GM19240 (cell line): ENCODE results near the gene DIP2C.
"Not testable (repeated sequence)": the region's sequence is repeated elsewhere in the genome, so short reads cannot be mapped to it uniquely, and the experiment has no call there.

Experiments used
- DNase-seq: peaks from one replicate; pipeline ENCODE4 v3.0.0; 2011; ENCODE audit warnings: low spot score; ENCODE audit not compliant: insufficient read length

DIP2C gene

DNA sequence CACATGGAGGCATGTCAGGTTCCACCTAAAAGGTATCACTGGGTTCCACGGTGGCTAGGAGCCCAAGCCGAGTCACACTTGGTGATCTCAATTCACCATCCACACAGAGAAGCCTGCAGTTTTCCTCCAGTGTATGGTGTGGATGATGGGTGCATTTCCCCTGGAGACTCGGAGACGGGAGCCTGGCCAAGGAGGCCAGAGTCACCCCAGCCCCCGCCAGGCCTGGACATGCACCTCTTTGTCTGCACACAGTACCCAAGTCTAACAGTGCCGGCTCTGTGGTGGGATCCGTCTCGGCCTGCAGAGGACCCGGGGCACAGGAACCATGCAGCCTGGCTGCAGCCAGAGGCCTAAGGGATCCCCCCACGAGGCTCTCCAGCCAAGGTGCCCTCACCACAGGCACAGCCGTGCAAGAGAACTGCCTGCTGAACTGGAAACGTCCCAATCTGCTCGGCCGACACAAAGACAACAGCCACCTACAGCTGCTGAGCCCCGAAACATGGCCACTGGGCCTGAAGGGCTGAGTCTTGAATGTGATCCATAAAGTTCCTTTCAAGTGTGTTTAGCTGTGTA lies 75.2 kb downstream of the DIP2C start:
- no peak for DNase-seq

DNA sequence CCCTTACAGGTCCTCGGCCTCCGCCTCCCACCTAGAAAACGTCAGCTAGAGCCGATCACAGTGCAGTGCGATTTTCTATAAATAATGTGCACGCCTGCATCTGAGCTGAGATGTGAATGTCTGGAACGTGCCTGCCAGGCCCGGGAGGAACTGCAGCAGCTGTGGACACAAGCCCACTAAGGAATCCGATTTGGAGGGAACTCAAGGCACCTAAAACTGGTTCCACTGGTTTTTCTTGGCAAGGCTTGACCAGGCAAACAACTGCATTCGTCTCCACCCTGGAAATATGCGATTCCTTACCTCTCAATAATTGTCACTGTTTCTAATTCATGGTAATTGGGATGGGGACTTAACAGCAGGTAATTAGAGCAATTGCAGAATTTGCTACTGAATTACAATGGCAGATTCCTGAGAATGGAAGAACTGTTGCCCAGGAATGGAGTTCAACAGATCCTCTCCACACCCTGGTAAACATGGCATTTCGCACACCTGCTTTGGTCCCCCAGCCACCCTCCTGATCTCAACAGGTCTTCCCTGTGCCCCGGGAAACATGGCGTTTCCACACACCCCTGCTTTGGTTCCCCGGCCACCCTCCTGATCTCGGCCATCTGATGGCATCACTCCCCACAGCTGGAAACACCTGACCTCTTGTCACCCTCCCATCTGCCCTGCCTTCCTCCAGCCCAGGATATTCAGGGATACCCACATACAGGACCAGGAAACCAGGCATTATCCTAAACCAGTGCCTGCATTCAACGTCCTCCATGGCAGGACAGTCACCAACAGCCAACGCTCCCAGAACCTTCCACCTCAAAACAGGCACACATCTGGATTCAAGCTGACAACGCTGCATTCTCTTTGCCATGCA lies 76.0 kb downstream of the DIP2C start:
- no peak for DNase-seq

GRCh38 chr10:612696-613095 lies 76.8 kb downstream of the DIP2C start:
- no peak for DNase-seq

- not testable (repeated sequence) for DNase-seq
These were observed 78.7 kb downstream of the DIP2C start for GRCh38 chr10:610642-611305.

DNA sequence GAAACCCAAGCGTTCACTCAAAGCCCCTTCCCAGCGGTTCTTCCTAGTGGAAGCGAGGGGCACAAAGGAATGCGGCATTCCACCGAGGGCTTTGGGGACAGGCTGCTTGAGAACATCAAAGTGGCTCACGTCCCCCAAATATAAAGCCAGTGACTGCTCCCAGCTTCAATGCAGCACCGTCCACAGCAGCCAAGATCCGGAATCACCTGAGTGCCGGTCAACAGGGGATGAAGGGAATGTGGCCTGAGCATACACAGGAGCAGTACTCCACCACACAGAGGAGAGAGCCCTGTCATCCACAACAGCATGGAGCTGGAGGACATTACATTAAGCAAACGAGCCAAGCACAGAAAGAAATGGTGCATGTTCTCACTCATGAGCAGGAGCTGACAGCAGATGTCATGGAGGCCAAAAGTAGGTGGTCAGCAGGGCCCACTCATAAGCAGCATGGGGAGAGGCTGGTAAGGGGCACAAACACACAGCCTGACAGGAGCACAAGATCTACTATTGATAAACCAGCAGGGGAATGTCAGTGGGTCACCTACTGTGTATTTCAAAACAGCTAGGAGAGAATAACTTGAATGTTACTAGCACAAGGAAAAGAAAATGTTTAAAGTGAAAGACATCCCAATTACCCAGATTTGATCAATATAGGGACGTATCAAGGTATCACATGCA lies 79.5 kb downstream of the DIP2C start:
- DNase-seq = no peak

GRCh38 chr10:609262-609658 lies 80.2 kb downstream of the DIP2C start:
- DNase-seq = no peak

DNA sequence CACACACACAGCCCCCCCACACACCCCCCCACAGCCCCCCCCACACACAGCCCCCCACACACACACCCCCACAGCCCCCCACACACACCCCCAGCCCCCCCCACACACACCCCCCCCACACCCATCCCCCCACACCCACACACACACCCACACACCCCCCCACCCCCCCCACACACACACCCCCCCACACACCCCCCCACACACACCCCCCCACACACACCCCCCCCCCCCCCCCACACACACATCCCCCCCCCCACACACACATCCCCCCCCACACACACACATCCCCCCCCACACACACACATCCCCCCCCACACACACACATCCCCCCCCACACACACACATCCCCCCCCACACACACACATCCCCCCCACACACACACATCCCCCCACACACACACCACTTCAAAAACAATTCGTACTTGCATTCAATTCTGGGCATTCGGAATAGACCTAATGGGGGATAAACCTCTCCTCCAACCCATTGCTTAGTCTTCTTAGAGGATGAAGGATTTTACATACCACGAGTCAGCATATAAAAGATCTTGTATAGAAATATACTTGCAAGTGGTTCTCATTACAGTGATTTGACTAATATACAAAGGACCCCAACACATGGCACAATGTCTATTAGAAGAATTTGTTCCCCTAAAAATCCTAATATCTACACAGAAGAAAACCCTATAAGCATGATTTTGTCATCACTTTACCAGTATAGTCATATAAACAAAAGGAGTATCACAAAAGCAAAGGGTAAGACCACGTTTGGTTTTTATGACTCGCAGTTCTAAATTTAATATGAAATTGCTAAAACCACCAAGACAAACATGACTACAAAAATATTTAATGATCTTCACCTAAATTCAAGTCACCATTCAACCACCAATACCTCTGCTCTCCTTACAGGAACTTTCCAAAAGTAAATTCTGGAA lies 80.9 kb downstream of the DIP2C start:
- no peak for DNase-seq

DNA sequence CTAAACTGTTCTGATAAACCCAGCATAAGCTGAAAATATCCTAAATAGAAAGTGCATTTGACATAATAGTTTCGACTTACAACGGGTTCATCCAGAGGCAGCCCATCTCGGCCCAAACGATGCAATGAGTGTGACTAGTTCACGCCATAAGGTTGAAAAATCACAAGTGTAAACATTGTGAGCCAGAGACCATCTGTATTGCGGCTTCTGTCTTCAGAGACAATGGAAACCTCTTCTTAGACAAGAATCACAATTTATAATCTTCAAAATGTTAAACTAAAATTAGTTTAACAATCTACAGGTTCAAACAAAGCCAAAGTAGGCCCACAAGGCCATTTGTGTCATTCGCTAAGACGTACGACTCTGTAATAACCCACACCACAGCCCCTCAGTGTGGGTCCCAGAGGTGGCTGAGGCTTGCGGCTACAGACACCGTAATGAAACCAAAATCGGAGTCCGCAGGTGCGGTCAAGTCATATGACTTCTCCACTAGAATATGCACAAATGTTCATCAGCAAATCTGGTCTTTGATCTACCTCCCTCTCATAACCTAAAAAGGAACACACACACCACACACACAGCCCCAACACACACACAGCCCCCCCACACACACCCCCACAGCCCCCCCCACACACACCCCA lies 81.8 kb downstream of the DIP2C start:
- DNase-seq = no peak

- no peak for DNase-seq
These were observed 82.5 kb downstream of the DIP2C start for GRCh38 chr10:606762-607544.

- no peak for DNase-seq
These were observed 83.7 kb downstream of the DIP2C start for GRCh38 chr10:605632-606325.

GRCh38 chr10:604716-605631 lies 84.5 kb downstream of the DIP2C start:
- DNase-seq = no peak

DNA sequence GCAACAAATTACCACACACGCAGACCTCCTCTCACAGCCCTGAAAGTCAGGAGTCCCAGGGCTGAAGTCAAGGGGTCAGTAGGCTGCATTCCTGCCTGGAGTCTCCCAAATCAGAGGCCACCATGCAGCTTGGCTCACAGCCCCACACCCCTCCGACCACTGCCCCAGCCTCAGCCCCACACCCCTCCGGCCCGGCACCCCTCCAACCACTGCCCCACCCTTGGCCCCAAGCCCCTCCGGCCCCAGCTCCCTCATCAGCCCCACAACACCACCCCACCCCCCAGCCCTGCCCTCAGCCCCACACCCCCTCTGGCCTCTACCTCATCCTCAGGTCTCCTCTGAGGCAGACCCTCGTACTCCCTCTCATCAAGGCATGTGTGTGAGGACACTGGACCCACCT lies 85.7 kb downstream of the DIP2C start:
- no peak for DNase-seq

- DNase-seq = no peak
These were observed 87.0 kb downstream of the DIP2C start for GRCh38 chr10:602391-603005.

DNA sequence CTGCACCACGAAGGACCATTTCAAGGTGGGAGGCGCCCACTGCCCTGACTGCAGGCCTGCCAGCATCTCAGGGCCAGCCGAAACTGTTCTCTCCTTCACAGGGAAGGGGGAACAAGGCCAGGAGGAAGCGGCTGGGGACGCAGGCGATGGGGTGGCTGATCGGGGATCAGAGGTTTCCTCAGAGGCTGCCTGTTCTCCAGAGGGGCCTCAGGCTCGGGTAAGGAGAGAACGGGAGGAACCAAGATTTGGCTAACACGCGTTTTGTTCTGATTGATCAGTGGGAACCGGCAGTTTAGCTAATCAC lies 87.9 kb downstream of the DIP2C start:
- no peak for DNase-seq

DNA sequence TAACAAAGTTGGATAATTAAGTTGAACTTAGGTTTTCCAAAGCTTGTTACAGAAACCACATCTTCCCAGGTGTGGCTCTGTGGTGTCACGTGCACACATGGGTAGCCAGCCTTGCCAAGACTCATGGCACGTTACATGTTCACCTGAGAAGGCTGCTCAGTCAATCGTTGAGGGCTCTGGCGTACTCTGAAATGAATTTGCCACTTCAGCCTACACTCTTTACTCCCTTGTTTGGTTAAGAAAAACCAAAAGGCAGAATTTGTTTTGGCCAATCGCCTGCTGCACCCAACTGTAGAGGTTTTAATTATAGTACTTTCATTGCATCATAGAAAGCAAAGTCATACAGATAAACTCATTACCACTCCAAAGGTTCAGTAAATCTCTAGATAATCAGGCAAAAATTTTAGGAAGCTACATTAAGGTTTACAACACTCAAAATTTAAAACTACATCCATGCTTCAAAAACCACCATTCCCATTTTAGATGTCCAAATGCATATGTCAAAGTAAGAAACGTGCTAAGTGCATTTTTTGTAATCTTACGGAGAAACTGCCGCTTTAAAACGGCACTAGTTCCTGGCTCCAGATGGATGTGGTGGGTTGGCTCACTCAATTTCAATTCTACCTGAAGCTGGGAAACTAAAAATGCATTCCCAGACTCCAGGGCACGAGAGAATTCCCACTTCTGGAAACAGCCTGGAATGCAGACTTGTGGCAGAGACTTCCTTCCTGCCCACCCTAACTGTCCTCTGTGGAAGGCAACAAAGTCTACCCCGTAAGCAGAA lies 88.4 kb downstream of the DIP2C start:
- no peak for DNase-seq

DNA sequence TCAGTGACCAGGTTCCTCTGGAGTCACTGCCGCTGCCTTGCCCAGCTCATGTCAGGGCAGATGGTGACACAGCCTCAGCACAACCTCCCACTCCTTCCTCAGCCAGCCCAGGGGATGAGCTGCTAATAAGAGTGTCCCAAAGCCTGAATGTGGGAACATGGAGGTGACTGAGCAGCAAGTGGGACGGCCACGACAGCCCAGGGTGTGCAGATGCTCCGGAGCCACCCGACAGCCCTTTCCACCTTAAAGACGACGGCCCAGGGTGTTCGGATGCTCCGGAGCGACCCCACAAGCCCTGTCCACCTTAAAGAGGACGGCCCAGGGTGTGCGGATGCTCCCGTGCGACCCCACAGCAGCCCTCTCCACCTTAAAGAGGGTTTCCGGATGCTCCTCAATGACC lies 89.2 kb downstream of the DIP2C start:
- DNase-seq = no peak

GRCh38 chr10:599767-600166 lies 89.7 kb downstream of the DIP2C start:
- DNase-seq = no peak
